HG02970 (cell line): ENCODE measurements around the gene NGDN.

Experiments
- ATAC-seq: cut with Tn5 transposase; IDR thresholded peaks from one replicate; pipeline ENCODE4 v1.9.1; 2021; ENCODE audit warnings: mild to moderate bottlenecking, moderate library complexity, moderate number of reproducible peaks; ENCODE audit not compliant: unreplicated experiment, low FRiP score

NGDN gene

GRCh38 chr14:23465261-23465660 lies 4.2 kb upstream of the NGDN start:
- ATAC-seq = no peak

GRCh38 chr14:23468704-23469126 lies 788 bp upstream of the NGDN start:
- ATAC-seq = no peak

- no peak for ATAC-seq
Observed at GRCh38 chr14:23469906-23470403, 452 bp downstream of the NGDN start.

DNA sequence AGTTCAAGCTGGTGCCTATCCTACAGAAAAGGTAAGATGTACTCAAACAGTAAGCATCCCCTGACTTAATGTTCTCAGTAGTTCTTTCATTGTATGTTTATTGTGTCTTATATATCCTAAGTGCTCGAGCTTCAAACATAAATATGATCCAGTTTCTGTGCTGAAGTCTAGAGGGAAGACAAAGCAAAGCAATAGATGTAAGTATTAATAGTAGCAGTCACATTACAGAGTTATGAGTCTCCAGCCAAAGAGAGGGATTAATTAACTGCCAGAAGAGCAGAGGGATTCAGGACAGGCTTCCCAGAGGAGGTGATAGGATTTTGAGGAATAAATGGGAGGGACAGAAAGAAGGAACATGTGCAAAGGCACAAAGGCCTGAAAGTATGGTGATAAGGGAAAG lies 1.4 kb downstream of the NGDN start:
- ATAC-seq = no peak

DNA sequence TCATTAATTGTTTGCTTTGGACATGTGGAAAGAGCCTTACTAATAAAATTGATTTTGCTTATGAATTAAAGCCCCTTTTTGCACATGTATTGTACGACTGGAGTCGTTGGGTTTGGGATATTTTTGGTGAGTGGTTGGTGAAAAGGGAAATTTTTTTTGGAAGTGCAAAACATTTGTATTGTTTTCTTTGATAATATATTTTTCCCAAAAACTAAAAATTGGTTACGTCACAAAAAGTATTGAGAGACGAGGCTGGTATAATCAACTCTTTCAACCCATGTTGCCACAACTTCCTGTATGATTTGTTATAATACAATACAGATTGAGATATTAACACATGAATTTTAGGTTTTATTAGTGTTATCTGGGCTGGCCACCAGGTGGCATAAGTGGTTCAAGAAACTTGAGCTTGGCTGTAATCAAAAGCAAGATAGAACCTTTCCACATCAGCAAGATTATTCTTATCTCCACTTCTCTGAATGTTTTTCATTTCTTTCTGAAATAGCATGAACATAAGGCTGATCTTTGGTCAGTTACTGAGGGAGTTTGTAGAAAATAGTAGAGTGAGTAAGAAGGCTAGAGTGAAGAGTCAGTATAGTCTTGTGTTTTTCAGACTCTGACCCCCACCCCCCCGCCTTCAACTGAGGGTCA lies 8.7 kb downstream of the NGDN start:
- no peak for ATAC-seq

GRCh38 chr14:23481362-23481970 lies 12.0 kb downstream of the NGDN start:
- ATAC-seq = no peak

- no peak for ATAC-seq
Observed at GRCh38 chr14:23481979-23482822, 12.7 kb downstream of the NGDN start.

DNA sequence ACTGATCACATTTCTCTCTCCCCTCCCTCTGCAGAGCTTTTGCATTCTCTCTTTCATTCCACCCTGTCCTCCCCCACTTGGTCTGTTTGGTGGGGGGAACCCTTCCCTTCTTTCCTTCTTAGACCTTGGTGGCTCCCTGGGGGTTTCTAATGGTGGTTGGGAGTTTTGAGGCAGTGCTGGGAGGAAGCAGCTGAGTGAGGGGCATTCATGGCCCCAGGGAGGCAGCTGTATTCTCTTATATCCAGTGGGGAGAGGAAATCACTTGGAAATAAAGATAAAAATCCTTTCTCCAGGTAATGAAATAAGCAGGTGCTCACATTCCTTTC lies 13.3 kb downstream of the NGDN start:
- no peak for ATAC-seq

DNA sequence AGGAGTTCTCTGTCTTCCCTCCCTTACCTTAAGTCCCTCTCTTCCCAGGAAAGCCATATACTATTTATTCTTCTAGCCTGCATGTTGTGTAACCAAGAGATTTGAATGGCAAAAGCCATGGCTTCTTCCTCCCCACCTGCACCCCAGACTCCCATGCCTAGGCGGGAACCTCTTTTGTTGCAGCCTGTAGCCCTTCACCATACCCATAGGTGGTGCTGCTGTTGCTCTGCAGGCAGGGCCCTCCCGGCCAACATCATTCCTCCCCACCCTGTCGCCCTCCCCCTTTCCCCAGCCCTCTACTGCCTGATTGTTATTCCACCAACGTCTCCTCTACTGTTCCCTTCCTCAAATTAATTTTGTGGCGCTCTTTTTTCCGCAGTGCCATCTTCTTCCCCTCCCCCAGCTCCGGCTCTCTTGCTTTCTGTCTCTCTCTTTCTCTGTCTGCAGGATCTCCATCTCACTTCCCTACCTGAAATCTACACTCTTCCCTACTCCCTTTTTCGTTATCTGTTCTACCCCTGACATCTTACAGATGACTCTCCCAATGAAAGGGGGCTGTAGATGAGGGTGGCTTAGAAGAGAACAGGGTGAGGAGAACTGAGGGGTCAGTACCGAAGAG lies 13.8 kb downstream of the NGDN start:
- ATAC-seq = no peak

- ATAC-seq = no peak
Observed at GRCh38 chr14:23485326-23485725, 15.8 kb downstream of the NGDN start.

DNA sequence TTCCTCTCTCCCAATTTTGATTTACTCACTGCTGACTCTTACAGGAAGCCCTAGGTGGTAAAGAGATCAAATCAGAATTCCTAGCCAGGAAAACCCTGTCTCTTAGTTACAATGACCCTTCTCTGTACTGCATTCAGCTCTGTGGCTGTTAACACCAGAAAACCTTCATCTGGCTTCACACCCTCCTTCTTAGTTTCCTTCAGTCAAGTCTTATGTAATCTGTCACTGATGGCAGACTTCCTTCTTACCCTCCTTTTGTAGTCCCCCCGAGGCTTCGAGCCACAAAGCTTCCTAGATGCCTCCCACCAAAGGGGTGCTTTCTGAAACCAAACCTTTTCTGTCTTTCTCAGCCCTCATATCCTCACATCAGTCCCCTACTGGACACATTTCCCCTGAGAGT lies 16.5 kb downstream of the NGDN start:
- ATAC-seq = no peak

DNA sequence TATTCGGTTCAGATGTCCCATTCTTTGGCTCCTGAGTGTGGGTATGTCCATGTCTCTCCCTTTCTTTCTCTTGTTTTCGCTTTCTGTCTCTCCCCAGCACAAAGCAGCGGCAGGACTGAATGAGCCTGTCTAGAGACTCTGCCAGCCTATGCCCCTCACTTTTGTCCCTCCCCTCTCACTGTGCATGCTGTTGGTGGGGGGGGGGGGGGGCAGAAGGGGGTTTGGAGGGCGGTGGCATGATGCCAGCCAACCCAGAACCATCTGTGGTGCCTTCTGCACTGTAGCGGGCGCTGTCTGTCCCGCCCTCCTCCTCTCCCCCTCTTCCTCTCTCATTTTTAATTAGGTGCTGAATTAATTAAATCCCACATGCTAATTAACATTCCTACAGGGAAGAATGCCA lies 17.7 kb downstream of the NGDN start:
- ATAC-seq = no peak

- ATAC-seq = no peak
Observed at GRCh38 chr14:23492618-23493272, 23.2 kb downstream of the NGDN start.

DNA sequence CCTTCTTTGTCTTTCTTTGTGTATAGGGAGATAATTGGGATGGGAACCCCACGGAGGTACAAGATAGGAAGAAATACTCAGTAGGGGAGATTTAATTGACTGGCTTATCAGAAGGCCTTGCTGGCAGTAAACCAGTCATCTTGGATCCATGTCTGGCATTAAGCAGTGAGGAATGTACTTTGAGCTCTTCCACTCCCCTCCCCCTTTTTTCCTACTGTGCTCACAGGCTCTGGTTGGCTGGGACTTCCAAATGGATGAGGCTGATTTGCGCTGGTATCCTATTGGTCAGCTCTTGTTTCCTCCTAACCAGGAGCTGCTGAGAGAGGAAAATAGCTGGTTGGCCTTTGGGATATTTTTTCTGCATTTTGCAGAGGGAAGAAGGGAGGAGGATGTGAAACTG lies 24.7 kb downstream of the NGDN start:
- ATAC-seq = no peak

DNA sequence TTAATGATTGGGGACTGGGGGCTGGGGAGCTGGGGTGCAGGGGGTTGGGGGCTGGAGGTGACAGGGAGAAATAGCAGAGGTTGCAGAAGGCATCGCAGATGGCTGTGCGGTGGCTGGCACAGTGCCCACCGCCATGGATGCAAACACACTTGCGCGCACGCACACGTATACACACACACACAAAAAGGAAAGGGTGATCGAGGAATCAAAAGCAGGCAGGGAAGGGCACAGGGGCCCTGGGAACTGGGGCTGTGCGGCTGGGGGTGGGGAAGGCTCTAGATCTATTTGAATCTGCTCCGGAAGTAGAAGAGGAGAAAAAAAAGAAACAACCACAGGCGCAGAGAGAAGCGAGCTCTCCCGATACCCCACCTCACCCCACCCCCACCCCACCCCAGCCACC lies 42.7 kb downstream of the NGDN start:
- no peak for ATAC-seq

DNA sequence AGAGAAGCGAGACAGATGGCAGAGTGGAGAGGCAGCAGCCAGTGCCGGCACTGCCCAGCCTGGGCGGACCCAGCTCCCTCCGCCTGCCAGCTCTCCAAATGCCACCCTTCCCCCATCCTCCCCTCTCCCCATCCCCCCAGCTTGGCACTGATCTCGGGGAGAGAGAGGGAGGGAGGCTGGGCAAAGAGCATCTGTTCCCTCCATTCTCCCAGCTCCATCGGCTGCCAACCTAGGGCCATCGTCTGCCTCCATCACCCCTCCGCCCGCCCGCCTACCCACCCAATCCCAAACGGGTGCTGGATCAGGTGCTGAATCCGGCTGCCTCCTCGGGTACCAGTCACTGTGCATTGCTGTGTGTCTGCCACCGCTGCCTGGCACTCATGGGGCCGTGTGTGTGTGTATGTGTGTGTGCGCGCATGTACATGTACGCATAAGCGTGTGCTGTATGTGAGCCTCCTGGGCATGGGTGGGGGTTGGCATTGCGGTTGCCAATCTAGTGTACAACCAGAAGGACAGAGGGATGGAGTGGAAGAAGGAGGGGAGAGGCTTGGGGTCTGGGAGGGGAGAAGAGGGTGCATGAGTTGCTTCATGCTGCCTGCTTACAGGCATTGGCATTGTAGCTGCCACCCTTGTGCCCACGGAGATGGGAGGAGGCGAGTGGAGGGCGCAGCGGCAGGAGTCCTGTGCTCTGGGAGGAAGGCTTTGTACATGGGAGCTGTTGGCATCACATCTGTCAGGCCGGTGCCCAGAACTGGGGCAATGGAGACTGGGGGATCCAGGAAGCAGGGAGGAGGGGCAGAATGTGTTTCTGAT lies 43.7 kb downstream of the NGDN start:
- ATAC-seq = no peak

DNA sequence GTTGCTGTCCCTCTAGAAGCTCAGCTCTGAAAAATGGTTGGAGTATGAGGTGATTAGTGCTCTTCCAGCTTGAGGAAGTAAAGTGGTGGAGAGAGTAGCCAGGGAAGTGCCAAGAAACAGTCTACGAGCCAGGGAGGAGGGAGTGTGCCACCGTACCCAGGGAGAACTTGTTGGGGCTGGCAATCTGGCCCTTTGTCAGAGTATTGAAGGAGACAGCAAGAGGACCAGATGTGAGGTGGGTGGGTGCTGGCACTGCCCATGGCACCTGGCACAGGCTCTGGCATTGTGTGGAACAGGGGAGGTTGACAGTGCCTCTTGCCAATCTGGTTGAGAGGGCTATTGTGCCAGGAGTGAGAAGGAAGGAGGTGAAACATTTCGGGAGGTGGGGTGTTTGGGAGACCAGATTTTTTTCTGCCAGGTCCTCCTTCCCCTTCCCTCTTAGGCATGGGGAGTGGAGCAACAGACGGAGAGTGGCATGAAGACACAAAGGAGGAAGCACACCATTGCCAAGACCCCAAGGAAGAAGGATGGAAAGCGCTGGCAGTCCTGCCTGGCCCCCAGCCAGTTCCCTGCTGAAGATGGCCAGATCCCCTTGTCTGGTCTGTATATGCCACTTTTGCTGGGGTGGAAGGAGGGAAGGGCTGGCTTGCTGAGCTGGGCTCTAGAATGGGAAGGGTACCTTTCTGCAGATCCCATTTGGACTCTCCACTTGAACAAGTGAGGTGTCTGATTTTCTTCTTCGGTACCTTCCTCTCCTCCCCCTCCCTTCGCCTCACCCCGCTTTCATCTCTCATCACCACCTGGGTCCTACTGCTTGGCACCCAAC lies 44.5 kb downstream of the NGDN start:
- no peak for ATAC-seq

DNA sequence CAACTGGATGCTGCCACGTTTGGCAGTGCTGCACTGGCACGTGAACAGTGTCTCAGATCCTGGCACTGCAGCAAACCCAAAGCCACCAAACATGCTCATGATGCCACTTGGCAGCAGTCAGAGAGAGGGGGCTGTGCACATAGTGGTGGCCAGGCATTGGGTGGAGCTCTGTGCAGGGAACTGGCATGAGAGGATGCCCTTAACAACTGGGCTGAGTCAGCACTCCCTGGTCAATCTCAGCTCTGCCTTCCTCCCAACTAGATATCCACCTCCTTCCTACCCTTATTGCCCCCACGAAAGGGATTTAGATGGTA lies 45.1 kb downstream of the NGDN start:
- ATAC-seq = no peak

DNA sequence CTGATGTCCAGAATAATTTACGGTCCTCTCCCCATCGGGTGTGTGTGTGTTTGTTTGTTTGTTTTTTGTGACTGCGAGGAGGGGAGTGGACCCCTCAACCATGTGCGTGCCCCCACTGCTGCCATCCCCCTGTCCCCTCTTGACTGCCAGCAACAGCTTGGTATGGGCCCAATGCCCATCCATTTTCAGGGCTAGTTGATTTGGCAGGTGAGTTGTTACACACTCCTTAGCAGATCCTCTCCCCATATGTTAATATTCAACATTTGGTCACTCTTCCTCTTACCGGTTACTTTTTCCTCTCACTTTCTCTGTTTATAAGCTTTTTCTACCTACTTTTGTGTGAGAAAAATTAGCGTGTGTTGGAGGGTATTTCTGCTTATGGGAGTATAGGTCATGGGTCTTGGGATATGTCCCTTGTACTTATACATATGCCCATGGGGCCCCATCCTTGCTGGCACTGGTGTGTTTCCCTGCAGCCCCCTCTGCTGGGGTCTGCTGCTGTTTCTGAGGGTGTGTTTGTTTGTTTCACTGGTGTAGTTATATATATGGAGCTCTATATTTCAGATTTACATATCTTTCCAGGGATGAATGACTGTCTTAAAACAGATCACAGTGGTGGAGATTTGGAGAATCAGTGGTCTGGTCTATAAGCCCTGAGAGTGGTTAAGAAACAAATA lies 48.3 kb downstream of the NGDN start:
- no peak for ATAC-seq
